Right renal pelvis (tissue), 4 donors: ENCODE measurements around the gene HOXD9. TPM values are rescaled to one million over a fixed set of nuclear protein-coding genes. Genes with fewer than 3 reads are reported as not detected.

Source experiments
- DNase-seq, 4 donors: peaks; one replicate each; pipeline ENCODE4 v3.0.0-alpha.2; 2013; ENCODE audit warnings: low read depth in 4 of 4, low spot score in 3 of 4, missing footprints in 1 of 4
- polyA plus RNA-seq, 4 donors: library from polyadenylated mRNA; unstranded; fragments of 120-200 nt; gene quantifications; one replicate each; pipeline ENCODE4 v1.2.1, GENCODE V29; 2013; ENCODE audit not compliant: insufficient read length in 4 of 4

Gene HOXD9
- polyA plus RNA-seq, 4 donors: 70.9 to 86.4 (median 74.0) TPM

DNA sequence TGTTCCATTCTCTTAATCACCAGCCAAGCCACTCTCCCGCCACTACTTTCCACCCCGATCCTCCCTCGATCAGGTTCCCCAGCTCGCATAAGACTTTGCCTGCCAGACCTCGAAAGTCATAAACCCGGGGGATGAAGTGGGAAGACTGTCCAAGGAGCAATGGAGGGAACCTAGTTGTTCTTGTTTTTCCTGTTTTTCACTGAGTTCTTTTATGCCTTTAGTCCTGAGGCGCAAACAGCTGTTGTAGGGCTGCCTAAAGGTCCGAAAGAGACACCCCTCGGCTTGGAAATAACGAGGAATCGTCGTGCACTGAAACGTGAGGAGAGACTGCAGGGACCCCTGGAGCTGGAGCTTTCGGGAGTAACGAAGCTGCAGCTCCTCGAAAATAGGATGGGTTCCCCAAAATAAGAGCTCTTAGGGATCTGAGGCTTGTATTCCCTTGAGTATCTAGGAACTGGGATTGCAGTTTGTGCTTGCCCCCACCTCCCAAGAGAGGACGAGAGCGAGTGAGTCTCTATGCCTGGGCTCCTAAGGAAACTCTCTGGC lies 24.6 kb upstream of the HOXD9 start:
- no peak for DNase-seq

DNA sequence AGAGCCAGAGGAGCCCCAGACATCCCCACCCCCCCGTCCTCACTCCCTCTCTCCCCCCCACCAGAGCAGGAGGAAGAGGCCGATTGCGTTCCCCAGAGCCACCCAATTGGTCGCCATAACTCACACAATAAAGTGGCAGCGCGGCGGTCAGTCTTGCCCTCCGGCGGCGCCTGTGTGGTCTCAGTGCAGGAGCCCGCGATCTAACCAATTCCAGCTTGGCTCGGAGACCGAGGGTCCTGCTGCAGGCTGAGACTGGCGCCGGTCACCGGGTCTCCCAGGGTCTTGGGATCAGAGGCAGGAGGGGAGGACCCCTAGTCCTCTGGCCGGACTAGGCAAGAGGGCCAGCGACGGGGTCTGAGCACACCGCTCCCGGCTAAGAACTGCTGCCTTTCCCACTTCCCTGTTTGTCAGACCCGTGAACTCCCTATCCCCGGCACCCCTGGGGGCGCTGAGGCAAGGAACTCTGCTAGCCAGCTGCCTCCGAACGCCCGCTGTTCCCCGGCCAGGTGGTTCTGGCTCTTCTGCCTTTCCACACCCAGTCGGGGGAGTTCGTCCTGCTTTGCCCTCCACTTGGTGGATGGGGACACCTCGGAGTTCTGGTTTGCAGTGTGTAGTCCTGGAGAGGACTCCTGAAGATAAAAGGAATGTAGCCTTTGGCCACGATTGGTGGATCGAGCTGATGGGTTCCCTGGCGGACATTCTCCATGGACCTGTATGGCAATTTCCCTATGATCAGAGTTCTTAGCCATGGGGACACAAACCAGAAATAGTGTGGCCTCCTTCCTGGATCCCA lies 24.0 kb upstream of the HOXD9 start:
- no peak for DNase-seq

DNA sequence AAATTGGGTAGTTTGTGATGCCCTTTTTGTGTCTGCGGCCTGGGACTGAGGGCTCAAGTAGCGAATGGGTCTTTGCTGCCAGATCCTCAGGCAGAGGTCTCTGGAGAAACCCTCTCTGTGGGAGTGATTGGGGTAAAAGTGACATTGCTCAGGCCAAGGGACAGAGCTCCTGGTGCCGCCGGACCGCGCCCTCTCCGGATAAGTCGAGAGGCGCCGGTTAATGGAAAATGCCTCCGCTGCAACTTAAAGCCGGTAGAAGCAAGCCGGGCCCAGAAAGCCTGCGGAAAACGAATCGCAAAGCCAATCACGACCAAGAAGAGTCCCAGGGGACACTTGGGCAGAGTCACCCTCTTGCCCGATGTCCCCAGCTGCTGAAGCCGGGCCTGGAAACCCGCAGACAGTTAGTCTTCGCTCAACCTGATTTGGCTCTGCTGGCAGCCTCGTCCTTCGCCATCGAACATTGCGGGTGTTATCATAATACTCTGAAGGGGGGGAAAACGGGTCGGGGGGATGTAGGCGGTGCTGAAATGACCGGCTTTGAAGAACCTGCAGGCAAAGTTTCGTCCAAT lies 23.3 kb upstream of the HOXD9 start:
- no peak for DNase-seq

DNA sequence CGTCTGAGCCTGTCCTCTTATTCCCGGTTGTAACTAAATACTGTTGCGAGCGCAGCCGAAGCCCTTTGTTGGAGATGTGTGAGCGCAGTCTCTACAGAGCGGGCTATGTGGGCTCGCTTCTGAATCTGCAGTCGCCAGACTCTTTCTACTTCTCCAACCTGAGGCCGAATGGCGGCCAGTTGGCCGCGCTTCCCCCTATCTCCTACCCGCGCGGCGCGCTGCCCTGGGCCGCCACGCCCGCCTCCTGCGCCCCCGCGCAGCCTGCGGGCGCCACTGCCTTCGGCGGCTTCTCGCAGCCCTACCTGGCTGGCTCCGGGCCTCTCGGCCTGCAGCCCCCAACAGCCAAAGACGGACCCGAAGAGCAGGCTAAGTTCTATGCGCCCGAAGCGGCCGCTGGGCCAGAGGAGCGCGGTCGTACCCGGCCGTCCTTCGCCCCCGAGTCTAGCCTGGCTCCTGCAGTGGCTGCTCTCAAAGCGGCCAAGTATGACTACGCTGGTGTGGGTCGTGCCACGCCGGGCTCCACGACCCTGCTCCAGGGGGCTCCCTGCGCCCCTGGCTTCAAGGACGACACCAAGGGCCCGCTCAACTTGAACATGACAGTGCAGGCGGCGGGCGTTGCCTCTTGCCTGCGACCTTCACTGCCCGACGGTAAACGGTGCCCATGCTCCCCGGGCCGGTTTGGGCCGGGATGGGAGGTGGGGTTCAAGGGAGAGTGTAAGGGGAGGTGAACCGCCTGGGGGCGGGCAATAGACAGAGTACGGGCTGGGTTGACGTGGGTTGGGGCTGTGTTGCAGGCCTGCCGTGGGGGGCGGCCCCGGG lies 22.6 kb upstream of the HOXD9 start, which contains the start of gene HOXD12:
Gene HOXD12, plus strand, starts transcription at position 68 of the 819 bp plus-strand sequence. Its CDS starts 7 bp downstream, at position 75.
- no peak for DNase-seq

DNA sequence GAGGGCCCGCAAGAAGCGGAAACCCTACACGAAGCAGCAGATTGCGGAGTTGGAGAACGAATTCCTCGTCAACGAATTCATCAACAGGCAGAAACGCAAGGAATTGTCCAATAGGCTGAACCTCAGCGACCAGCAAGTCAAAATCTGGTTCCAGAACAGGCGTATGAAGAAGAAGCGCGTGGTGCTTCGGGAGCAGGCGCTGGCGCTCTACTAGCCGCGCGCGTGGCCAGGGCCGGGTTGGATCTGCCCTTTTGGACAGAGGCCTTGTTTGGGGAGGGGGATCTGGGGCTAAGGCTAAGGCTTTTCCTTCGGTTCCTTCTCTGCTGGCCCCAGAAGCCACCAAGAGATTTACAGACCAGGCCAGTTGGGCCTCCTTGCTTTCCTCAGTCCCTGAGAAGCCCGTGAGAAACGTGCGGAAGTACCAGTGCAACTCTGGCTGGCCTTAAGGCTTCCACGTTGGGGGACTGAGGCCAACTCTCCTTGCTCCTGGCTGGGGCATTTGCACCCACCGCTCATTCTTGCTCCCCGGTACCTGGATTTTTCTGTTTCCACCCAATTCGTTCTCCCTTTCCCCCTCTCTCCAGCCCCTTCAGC lies 21.9 kb upstream of the HOXD9 start:
- DNase-seq: no peak

DNA sequence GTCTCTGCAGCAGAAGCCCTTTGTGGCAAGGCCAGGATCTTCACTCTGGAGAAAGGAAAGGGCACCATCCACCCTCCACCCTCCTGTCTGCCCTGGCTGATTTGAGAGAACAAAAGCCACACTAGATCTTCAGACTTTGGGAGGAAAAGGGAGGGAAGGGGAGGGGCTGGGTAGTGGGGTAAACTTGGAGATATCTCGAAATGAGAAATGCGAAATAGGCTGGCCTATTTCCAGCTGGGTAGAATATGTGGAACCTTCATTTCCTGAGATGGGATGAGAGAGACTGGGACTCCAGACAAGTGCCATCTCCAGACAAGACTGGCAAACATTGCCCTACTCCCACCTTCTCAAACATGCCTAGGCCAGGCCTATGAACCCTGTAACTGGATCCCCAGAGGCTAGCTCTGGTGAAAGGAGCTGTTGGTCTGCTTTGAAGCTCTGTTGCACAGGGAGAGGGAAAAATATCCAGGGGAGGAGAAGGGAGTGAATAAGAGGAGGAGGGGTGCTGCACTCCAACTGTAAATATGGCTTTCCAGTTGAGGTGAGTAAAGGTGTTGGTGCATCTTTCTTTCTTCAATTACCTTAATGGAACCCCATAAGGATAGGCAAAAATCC lies 21.2 kb upstream of the HOXD9 start:
- DNase-seq: no peak

DNA sequence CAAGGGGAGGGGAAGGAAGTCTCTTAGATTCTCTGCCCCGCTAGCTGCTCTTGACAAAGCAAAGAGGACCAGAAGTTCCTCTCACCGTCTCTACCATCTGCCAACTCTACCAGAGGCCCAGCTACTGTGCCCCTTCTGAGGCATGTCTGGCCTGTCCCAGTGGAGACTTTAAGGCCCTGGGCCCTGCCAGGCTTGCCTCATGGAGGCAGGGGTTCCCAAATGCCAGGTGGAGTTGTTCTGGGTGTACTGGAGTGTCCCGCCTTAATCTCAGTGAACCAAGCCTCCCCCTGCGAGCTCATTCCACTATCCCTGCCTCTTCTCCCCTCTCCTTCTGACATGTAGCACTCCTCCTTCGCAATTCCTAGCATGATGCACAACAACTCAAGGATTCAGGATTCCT lies 20.7 kb upstream of the HOXD9 start:
- no peak for DNase-seq

DNA sequence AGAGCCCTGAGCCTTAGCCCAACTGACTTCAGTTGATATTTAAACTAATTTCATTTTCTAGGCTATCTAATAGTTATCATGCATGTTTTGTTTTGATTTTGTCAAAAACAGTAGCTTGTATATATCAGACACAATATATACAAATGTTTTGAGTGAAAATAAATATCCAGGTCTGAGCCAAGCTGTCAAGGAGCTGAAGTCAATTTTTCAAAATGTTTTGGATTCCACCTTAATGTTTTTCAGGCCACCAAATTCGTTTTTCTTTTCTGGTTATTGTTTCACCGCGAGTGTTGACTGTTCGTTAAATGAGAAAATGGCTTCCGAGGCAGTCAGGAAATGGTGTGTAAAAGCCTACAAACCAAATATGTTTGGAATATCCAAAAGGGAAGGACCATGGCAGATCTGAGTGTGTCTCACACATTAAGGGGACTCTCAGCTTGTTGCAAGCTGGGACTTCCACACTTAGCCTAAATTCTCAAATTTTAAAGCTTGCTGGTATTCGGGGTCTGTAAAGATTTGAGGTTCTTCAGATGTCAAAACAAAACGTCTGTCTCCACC lies 20.1 kb upstream of the HOXD9 start:
- DNase-seq: no peak

DNA sequence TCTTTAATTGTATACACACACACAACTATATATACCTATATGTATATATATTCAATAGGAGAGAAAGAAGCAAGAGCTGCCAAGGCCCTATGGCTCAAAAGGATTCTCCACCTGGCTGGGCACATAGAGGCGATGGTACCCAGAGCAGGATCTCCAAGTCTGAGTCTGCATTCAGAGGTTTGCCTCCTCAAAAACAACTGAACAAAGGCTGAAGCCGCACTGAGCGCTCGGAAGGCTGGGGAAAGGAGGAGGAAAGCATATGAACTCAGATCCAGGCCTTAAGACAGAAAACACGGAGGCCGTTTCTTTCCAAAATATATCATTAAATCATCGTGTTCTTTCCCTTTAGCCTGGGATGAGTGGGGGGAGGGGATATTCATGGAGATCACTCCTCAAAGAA lies 19.3 kb upstream of the HOXD9 start:
- no peak for DNase-seq

DNA sequence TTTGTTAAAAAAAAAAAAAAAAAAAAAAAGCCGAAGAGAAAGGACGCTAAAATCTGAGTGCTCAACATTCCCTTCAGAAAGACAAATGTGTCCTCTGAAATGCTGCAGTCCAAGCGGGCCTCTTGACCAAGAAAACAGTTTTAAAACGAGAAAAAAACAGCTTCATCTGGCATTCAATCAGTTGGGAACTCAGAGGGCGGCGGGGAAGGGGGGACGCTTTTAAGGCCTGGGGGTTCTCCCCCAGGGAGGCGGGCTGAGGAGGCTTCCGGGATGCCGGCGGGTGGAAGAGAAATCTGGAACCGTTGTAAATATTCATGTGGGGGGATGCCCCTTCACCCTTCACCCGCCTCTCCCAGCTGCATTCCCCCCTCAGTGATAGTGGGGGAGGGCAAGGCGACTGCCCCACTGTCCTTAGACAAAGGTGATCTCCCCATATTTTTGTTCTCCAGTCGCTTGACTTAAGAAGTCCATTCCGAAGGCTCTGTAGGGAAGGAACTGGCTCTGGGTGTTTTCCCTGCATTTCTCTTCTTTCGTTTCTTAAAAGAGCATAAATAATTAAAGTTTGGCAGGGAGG lies 18.7 kb upstream of the HOXD9 start:
- DNase-seq: no peak

DNA sequence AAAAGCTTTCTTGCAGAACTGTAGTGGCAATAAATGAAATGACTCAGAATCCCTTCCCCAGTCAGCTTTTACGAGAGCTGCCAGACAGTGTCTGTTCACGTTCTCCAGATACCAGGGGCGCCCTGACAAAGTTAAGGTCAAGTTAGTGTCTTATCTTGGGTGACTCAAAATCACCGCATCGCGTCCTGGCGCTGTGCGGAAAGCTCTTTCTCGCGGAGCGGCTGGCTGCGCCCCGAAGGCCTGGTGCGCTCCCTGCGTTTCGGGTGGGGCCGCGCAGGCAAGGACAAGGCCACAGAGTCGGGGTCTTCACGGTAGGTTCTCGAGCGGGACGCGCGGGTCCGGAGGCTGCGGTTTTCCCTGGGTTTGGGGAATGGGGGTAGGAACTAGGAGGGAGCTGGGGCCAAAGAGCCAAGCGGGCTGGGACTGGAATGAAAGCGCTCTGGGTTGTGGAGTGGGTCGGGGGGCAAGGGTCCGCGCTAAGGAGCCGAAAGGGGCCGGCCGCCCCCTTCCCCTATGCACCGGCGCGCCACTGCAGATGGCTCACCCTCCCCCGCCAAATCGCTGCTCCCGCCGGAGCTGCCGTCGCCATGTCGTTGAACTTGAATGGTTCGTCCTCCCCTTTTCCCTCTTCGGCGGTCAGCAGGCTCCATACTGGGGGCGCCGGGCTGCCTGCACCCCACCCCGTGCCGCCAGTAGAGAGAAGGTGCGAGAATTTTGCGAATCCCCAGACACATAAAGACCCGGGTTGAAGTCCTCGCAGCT lies 18.0 kb upstream of the HOXD9 start:
- DNase-seq: no peak

DNA sequence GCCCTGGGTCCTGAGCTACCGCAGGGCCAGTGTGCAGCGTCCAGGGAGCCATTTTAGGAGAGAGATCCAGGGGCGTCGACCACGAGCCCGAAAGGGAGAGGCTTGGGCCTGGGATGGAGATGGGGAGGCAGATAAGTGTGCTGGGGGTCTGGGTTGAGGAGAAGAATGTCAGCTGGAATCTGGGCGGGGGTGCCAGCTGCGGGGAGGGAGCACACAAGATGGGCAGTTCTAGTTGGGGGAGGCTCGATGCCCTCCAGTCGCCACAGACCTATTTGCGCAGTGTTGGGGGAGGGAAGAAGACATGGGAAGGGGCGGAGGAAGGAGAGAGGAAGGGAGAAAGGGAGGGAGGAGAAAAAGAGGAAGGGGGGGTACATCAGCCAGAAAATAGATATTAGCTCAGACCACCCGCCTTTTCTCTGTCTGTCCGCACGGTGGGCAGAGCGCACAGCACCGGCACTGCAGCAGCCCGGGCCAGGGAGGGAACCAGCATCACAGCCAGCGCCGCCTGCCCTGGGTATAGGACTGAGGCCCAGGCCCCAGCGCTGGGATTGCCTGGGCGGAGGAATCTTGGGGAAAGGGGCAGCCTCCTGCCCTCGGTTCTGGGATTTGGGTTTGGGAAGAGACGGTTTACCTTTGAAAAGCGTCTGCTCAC lies 17.3 kb upstream of the HOXD9 start:
- no peak for DNase-seq

DNA sequence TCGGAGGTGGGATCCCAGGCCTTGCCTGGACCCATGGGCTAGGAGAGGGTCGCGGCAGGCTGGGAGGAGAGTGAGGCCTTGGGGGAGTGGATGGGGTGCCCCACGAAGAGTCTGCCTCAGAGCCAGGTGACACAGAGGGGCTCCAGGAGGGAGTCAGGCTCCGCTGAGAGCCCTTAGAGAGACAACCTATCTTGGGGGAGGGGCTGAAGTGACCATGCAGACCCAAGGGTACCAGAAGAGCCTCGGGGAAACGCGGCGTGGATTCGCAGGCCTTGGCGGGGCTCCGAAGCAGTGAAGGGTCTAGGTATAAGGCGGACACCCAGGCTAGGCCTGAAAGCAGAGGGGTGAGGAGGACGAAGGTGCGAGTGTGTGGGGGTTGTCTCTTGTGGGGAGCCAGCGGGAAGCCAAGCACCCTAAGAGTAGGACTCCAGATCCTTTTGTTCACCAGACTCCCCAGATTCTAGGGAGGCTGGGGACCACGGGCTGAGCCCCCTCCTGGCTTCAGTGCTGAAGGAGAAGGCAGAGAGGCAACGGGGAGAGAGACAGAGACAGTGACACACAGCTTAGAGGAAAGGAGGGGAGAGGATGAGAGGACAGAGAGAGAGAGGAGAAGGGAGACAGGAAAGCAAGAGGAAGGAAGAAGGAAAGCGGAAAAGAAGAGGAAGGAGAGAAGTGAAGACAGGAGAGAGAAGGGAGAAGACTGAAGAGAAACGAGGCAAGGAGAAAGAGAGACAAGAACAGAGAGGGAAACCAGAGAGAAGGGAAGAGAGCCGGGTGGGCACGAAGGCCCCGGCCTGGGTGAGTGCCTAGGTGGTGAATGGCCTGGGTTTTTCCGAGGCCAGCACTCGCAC lies 16.6 kb upstream of the HOXD9 start:
- no peak for DNase-seq

DNA sequence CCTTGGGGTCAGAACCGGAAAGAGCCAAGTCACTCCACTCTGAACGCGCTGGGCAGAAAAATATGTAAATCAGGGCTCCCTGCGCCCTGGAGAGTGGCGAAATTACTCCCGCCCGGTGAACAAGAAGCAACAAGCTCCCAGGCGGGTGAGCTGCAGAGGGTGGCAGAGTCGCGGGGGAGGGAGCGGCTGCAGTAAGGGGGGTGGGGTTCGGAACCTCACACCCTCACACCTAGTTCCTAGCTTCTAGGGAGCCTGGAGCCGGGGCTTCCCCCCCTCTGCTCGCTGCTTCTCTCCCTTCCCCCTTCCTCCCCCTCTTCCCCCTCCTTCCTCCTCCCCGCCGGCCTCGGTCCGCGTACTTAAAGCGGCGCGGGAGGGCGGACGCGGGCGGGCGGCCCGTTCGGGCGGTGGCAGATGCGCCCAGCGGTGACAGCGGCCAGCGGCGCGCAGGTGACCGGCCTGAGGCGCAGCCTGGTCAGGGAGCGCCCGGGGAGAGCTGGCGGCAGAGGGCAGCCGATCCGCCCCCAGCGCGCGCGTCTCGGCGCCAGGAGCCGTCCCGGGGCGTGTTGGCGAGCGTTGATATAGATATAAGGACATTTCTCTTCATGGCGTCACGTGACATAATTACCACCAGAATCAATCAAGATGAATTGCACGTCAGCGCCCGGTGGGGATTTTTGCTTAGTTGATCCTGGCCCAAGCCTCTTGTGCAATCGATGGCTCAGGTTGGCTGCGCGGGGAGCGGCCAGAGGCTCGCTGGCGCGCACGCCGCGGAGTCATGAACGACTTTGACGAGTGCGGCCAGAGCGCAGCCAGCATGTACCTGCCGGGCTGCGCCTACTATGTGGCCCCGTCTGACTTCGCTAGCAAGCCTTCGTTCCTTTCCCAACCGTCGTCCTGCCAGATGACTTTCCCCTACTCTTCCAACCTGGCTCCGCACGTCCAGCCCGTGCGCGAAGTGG lies 15.7 kb upstream of the HOXD9 start, which contains the start of gene HOXD11:
Gene HOXD11, plus strand, starts transcription at position 700 of the 959 bp plus-strand sequence. Its CDS starts 76 bp downstream, at position 776.
- no peak for DNase-seq

DNA sequence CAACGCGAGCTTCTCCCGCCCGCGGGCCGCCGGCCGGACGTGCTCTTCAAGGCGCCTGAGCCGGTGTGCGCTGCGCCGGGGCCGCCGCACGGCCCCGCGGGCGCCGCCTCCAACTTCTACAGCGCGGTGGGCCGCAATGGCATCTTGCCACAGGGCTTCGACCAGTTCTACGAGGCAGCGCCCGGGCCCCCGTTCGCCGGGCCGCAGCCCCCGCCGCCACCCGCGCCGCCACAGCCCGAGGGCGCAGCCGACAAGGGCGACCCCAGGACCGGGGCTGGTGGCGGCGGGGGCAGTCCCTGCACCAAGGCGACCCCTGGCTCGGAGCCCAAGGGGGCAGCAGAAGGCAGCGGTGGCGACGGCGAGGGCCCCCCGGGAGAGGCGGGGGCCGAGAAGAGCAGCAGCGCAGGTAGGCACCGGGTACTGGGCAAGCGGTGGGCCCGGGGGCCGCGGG lies 14.8 kb upstream of the HOXD9 start:
- DNase-seq: no peak

DNA sequence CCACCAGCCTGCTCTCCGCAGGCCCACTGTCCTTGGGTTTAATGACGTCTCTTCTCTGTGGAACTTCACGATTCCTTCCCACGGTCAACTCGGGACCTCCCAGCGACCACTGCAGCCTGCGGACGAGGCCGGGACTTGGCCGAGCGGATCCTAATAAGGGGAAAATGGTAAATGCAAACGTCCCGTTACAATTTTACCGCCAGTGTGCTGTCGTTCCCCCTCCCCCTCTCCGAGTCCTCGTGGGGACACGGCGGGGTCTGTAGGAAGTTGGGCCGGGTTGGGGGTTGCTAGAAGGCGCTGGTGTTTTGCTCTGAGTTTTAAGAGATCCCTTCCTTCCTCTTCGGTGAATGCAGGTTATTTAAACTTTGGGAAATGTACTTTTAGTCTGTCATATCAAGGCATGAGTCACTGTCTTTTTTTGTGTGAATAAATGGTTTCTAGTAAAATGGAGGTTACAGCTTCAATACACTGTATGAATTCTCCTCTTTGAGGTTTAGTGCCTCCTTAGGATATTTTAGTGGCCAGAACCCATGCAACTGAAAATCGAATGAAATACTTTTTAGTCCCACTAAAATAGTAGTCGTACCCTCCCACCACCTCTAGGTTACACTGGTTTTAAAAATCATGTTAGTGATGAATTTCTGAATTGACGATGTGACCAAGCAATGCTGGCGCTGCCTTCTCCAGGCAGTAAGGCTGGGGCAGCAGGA lies 13.2 kb upstream of the HOXD9 start:
- DNase-seq: no peak
